ENCODE results near the gene SCART1.
A peak's percentile ranks its signal among the peaks of the same experiment; 100 is the strongest.
"Not testable (repeated sequence)": the region's sequence is repeated elsewhere in the genome, so short reads cannot be mapped to it uniquely, and the experiment has no call there.

The SCART1 gene

GRCh38 chr10:133453516-133454203 is at the start of gene SCART1:
Gene SCART1 (plus strand): TSS chr10:133453945. CDS start chr10:133453998, 53 bp downstream.
- DNase-seq = no peak

DNA sequence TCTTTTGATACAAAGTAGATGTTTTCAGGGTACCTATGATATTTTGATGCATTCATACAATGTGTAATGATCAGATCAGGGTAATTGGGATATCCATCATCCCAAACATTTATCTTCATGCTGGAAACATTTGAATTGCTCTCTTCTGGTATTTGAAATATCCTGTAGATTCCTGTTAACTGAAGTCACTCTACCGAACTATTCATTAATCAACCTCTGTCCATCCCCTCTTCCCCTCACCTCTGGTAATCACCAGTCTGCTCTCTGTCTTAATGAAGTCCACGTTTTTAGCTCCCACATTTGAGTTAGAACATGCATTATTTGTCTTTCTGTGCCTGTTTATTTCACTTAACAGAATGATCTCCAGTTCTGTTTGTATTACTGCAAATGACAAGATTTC is 48.5 kb upstream of the SCART1 start:
- peak; percentile 57 for DNase-seq

DNA sequence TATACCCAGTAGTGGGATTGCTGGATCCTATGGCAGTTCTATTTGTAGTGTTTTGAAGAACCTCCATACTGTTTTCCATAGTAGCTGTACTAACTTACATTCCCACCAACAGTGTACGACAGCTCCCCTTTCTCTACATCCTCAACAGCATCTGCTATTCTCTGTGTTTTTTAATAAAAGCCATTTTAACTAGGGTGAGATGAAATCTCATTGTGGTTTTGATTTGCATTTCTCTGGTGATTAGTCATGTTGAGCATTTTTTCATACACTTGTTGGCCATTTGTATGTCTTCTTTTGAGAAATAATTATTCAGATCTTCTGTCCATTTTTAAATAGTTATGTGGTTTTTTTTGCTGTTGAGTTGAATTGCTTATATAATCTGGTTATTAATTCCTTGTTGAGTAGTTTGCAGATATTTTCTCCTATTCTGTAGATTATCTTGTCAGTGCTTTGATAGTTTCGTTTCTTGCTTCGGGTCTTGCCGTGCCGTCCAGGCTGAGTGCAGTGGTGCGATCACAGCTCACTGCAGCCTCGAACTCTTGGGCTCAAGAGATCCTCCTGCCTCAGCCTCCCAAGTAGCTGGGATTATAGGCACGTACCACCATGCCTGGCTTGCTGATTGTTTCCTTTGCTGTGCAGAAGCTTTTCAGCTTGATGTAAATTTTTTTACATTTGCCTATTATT is 47.8 kb upstream of the SCART1 start:
- peak; percentile 64 for DNase-seq

- no peak for DNase-seq
These were observed 42.0 kb upstream of the SCART1 start for GRCh38 chr10:133411523-133412380.

DNA sequence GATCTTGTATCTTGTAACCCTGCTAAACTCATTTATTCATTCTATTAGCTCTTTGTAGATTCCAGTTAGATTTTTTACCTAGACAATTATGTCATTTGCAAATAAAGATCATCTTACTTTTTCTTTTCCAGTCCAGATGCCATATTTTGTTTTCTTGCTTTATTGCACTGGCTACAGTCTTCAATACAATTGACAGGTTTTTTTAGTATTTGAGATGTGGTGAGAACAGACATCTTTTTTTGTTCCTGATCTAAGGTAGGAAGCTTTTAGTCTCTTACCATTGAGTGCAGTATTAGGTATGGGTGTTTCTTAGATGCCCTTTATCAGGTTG is 41.4 kb upstream of the SCART1 start:
- DNase-seq = no peak

- not testable (repeated sequence) for DNase-seq
These were observed 39.3 kb upstream of the SCART1 start for GRCh38 chr10:133414401-133414800.

GRCh38 chr10:133415752-133416151 is 38.0 kb upstream of the SCART1 start:
- DNase-seq = no peak

- DNase-seq = no peak
These were observed 35.3 kb upstream of the SCART1 start for GRCh38 chr10:133418289-133418993.

GRCh38 chr10:133419211-133419950 is 34.4 kb upstream of the SCART1 start:
- no peak for DNase-seq

DNA sequence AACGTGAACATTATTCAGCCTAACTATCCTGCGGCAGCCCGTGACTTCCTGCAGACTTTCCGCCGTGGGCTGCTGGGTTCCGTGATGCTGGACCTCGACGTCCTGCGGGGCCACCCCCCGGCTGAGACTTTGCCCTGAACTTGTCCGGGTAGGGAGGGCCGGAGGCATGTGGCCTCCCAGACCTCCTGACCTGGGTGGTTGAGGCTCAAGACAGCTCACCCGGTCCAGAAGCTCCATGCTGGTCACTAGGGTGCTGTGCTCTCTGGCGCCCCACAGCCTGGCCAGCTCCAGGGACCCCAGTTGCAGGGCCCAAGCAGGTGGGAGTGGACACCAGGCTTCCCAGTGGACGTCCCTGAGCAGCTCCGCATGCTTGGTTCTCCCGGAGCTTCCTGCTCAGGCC is 33.7 kb upstream of the SCART1 start:
- no peak for DNase-seq

- no peak for DNase-seq
These were observed 33.2 kb upstream of the SCART1 start for GRCh38 chr10:133420579-133420978.

- no peak for DNase-seq
These were observed 32.2 kb upstream of the SCART1 start for GRCh38 chr10:133421336-133422222.

GRCh38 chr10:133422223-133422806 is 31.4 kb upstream of the SCART1 start:
- DNase-seq = no peak

DNA sequence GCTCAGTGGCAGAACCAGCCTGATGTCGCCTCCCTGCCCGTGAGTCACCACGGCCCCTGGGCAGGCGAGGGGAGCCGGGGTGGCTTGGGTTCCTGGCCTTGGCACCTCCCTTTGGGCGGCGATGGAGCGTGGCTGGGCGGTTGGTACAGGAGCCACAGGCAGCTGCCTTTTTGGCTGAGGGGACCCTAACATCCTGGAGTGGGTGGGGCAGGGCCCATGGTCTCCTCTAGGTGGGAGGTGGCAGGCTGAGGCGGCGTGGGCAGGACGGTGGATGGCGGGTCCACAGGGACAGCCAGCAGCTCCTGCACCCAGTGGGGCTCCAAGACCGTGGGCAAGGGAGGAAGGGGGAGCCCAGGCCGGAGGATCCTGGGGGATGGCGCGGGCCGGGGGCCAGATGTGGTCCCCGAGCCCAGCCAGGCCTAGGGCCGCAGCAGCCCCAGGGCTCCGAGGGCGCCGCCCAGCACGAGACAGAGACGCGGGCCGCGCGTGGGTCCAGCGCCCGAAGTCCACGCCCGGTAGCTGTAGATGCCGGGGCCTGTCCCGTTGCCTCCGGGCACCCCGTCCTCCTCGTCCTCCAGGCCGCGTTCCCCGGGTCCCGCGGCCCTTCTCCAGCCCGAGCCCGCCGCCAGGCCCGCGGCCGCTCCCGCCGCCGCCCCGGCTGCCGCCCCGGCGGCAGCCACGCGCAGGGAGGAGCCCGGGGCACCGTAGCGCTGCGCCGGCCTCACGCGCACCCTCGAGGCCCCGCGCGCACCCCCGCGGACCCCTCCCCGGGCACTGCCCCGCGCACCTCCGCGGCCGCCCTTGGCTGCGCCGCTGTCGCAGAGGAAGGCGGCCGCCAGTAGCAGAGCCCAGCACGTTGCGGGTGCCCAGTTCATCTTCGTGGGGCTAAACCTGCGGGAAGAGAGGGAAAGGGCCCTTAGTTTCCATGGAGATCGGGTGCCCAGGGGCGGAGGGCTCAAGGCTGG is 30.7 kb upstream of the SCART1 start:
- no peak for DNase-seq

GRCh38 chr10:133424102-133424501 is 29.6 kb upstream of the SCART1 start:
- DNase-seq = not testable (repeated sequence)

DNA sequence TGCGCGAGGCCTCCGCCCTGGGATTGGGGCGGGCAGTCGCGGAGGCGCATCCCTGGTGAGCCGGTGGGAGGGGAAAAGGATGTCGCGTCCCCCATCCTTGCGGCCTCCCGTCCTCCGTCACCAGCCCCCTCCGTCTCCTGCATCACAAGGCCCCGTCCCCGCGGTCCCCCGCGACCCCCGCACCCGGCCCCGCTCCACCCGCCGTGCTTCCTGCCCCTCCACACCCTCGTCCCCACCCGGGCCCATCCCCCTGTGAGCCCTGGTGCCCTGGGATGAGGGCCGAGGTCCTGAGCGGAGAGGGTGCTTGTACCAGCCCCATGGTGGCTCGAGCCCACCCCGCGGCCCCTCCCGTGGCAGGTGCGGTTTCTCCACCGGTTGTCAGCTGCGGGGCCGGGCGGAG is 29.1 kb upstream of the SCART1 start, which contains the start of gene SPRN:
Gene SPRN (minus strand): TSS at position 25 of the 400 bp plus-strand sequence. CDS start 944 bp downstream, outside the sequence.
- DNase-seq = not testable (repeated sequence)

DNA sequence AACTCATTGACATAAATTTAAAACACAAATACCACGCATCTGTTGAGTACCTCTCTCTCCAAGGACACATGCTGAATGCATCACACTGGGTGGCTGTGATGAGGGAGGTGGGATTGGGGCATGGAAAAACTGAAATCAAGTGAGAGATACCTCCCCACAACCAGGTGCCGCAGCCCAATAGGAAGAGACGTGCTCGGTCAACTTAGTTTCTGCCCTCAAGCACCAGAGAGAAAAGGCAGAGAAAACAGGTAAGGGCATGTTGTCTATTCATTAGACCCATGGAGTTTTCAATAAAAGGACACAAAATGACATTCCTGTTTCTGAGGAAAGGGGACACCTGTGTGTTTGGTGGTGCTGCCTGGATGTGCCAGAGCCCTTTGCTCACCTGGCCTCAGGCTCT is 24.2 kb upstream of the SCART1 start:
- not testable (repeated sequence) for DNase-seq

GRCh38 chr10:133431888-133432613 is 21.7 kb upstream of the SCART1 start:
- DNase-seq = not testable (repeated sequence)

- not testable (repeated sequence) for DNase-seq
These were observed 21.0 kb upstream of the SCART1 start for GRCh38 chr10:133432789-133433188.

Measured in EL (cell line).